NCI-H748 treated with DMSO at 0.1 percent for 48 hours (cell line): ENCODE data around the gene HIVEP3.

Experiments used
- DNase-seq: peaks from one replicate; lab custom pipeline; 2025; lab: John Stamatoyannopoulos, UW

HIVEP3 gene

GRCh38 chr1:41648844-41649243 is 269.9 kb downstream of the HIVEP3 start:
- DNase-seq: no peak

- DNase-seq: no peak
Measured at GRCh38 chr1:41648230-41648629, 270.5 kb downstream of the HIVEP3 start.

- DNase-seq: no peak
Measured at GRCh38 chr1:41647221-41648135, 271.2 kb downstream of the HIVEP3 start.

- no peak for DNase-seq
Measured at GRCh38 chr1:41646186-41646585, 272.5 kb downstream of the HIVEP3 start.

GRCh38 chr1:41645062-41645461 is 273.7 kb downstream of the HIVEP3 start:
- no peak for DNase-seq

GRCh38 chr1:41642922-41643821 is 275.6 kb downstream of the HIVEP3 start:
- DNase-seq: no peak

- DNase-seq: no peak
Measured at GRCh38 chr1:41641941-41642527, 276.7 kb downstream of the HIVEP3 start.

GRCh38 chr1:41641475-41641814 is 277.3 kb downstream of the HIVEP3 start:
- DNase-seq: no peak

- no peak for DNase-seq
Measured at GRCh38 chr1:41640756-41641474, 277.8 kb downstream of the HIVEP3 start.

GRCh38 chr1:41640141-41640751 is 278.5 kb downstream of the HIVEP3 start:
- DNase-seq: no peak

- DNase-seq: no peak
Measured at GRCh38 chr1:41639332-41639936, 279.3 kb downstream of the HIVEP3 start.

- no peak for DNase-seq
Measured at GRCh38 chr1:41638086-41639024, 280.4 kb downstream of the HIVEP3 start.

- no peak for DNase-seq
Measured at GRCh38 chr1:41637367-41637766, 281.4 kb downstream of the HIVEP3 start.

- DNase-seq: no peak
Measured at GRCh38 chr1:41633764-41634163, 285.0 kb downstream of the HIVEP3 start.

- DNase-seq: no peak
Measured at GRCh38 chr1:41632781-41633575, 285.7 kb downstream of the HIVEP3 start.

GRCh38 chr1:41631971-41632370 is 286.8 kb downstream of the HIVEP3 start:
- DNase-seq: no peak

GRCh38 chr1:41631154-41631553 is 287.6 kb downstream of the HIVEP3 start:
- no peak for DNase-seq

GRCh38 chr1:41629571-41629970 is 289.2 kb downstream of the HIVEP3 start:
- no peak for DNase-seq

GRCh38 chr1:41629141-41629540 is 289.6 kb downstream of the HIVEP3 start:
- DNase-seq: no peak
